ENCODE data around the gene PGLYRP4.

DNA sequence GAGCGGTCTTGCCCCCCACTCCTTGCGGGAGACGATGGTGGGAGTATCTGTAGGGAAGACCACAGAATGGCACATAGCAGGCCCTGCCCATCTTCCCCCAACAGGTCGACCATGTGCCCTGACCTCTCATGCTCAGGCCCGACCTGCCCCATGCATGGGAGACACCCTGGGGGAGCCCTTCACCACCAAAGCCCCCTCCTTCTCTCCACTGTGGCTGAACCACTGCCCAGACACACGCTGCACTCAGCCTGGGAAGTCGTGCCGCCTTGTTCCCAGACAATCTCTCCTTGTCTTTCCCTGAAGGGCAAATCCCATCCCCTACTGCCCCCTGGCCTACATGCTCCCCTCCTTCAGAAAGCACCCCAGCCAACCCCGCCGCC is 41.4 kb downstream of the PGLYRP4 start:
- TF ChIP-seq, protein P1, sequence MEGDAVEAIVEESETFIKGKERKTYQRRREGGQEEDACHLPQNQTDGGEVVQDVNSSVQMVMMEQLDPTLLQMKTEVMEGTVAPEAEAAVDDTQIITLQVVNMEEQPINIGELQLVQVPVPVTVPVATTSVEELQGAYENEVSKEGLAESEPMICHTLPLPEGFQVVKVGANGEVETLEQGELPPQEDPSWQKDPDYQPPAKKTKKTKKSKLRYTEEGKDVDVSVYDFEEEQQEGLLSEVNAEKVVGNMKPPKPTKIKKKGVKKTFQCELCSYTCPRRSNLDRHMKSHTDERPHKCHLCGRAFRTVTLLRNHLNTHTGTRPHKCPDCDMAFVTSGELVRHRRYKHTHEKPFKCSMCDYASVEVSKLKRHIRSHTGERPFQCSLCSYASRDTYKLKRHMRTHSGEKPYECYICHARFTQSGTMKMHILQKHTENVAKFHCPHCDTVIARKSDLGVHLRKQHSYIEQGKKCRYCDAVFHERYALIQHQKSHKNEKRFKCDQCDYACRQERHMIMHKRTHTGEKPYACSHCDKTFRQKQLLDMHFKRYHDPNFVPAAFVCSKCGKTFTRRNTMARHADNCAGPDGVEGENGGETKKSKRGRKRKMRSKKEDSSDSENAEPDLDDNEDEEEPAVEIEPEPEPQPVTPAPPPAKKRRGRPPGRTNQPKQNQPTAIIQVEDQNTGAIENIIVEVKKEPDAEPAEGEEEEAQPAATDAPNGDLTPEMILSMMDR (conservative IDR thresholded peaks at IDR 0.05 in 1 of 2, IDR thresholded peaks at IDR 0.05 in 1 of 2; ENCODE audit: extremely low read depth in 1 of 2, insufficient read depth in 1 of 2, low read depth in 1 of 2, low read length in 2 of 2): no peak
- TF ChIP-seq EZH2 (IDR thresholded peaks at IDR 0.05; ENCODE audit: borderline replicate concordance, low read length): no peak
